Measurements from ENCODE around the gene RALGPS1. TPM values are rescaled to one million over a fixed set of nuclear protein-coding genes. Genes with fewer than 3 reads are reported as not detected.
A peak's percentile ranks its signal among the peaks of the same experiment; 100 is the strongest.

The RALGPS1 gene
- total RNA-seq, 1 experiment from 2014 or later: 28.5 TPM

GRCh38 chr9:127264462-127265219, 350.1 kb downstream of the RALGPS1 start, which contains the start of gene GARNL3:
TSS of gene GARNL3 (plus strand) at chr9:127264774. CDS start at chr9:127264878, 104 bp downstream.
- peak; percentile 87 for ATAC-seq
- H3K4me1 Mint-ChIP-seq: peaks cover 17% of the 10 kb centered on the region
- TF ChIP-seq STAT6 (CRISPR knock-in tag; conservative IDR thresholded peaks at IDR 0.05; ENCODE audit: low read depth) (no peak), CBFB (CRISPR knock-in tag; IDR thresholded peaks at IDR 0.05; ENCODE audit: low read depth) (no peak), ZNF423 (CRISPR knock-in tag; IDR thresholded peaks at IDR 0.05) (no peak), AFF4 (CRISPR knock-in tag; IDR thresholded peaks at IDR 0.05; ENCODE audit: borderline replicate concordance) (no peak), JUN (CRISPR knock-in tag; IDR thresholded peaks at IDR 0.05) (no peak), FOXJ3 (CRISPR knock-in tag; IDR thresholded peaks at IDR 0.05; ENCODE audit: borderline replicate concordance) (no peak), SMAD4 (CRISPR knock-in tag; IDR thresholded peaks at IDR 0.05) (no peak), NR3C1 (CRISPR knock-in tag; conservative IDR thresholded peaks at IDR 0.05; ENCODE audit: low read depth) (no peak), PREB (CRISPR knock-in tag; IDR thresholded peaks at IDR 0.05; ENCODE audit: borderline replicate concordance) (no peak), NR2C2 (CRISPR knock-in tag; IDR thresholded peaks at IDR 0.05) (no peak), AR (CRISPR knock-in tag; IDR thresholded peaks at IDR 0.05) (no peak), TP53 (CRISPR knock-in tag; IDR thresholded peaks at IDR 0.05) (no peak), ZSCAN18 (CRISPR knock-in tag; IDR thresholded peaks at IDR 0.05) (no peak), ETV6 (CRISPR knock-in tag; IDR thresholded peaks at IDR 0.05) (no peak), FOXK1 (CRISPR knock-in tag; IDR thresholded peaks at IDR 0.05) (no peak)
- TF ChIP-seq, protein P1, sequence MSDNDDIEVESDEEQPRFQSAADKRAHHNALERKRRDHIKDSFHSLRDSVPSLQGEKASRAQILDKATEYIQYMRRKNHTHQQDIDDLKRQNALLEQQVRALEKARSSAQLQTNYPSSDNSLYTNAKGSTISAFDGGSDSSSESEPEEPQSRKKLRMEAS (CRISPR knock-in tag; IDR thresholded peaks at IDR 0.05): no peak
- no peak within 1 kb of the TSS for H3K27ac Mint-ChIP-seq
- peaks cover 7% of the 10 kb centered on the region; the same call in 1 of the 2 replicates for H3K36me3 Mint-ChIP-seq
- ChIA-PET CTCF (interaction anchor here (0.9 to 1.3 kb wide), 4 partner anchors 11 to 239 kb away, joined by 3 to 4 read pairs (median 3); no protein-coding TSS in a partner anchor), POLR2A (no interaction called here)
- 0 out of 2 replicates have a peak, but pooled peaks cover 3% of the 10 kb centered on the region for H3K9me3 Mint-ChIP-seq
- no peak within 1 kb of the TSS for H3K4me3 Mint-ChIP-seq
- DNase-seq (ENCODE audit: low spot score): peak; percentile 39
- H3K27me3 Mint-ChIP-seq (ENCODE audit: low read depth): no peaks in the 10 kb centered on the region
